GM23248 (cell line): ENCODE data around the gene CDK15. TPM values are rescaled to one million over a fixed set of nuclear protein-coding genes. Genes with fewer than 3 reads are reported as not detected.
"Not testable (repeated sequence)": the region's sequence is repeated elsewhere in the genome, so short reads cannot be mapped to it uniquely, and the experiment has no call there.

Experiments used
- DNase-seq: peaks from one replicate; pipeline ENCODE4 v3.0.0-alpha.2; 2015
- H2AFZ ChIP-seq: fragments of 200-600 bp; sonication (generic); 2 replicates; pipeline ENCODE4 v1.6.1; 2016; ENCODE audit warnings: antibody characterized with exemption
- H3F3A ChIP-seq: fragments of 200-600 bp; sonication (generic); 2 replicates; pipeline ENCODE4 v1.6.1; 2016; ENCODE audit warnings: mild to moderate bottlenecking, antibody characterized with exemption, mixed run types; ENCODE audit not compliant: insufficient read depth
- H3K27ac ChIP-seq: fragments of 200-600 bp; sonication (generic); 2 replicates; pipeline ENCODE4 v1.5.1; 2016; ENCODE audit warnings: mild to moderate bottlenecking
- H3K27me3 ChIP-seq: fragments of 200-600 bp; sonication (generic); replicated peaks from 2 replicates; pipeline ENCODE4 v1.6.1; 2016; ENCODE audit warnings: mild to moderate bottlenecking; ENCODE audit not compliant: insufficient read depth
- H3K36me3 ChIP-seq: fragments of 200-600 bp; sonication (generic); 2 replicates; pipeline ENCODE4 v1.6.1; 2016; ENCODE audit warnings: low read depth, mild to moderate bottlenecking
- H3K4me1 ChIP-seq: fragments of 200-600 bp; sonication (generic); 2 replicates; pipeline ENCODE4 v1.6.1; 2016; ENCODE audit warnings: mild to moderate bottlenecking; ENCODE audit not compliant: insufficient read depth
- H3K4me2 ChIP-seq: fragments of 200-600 bp; sonication (generic); one replicate; pipeline ENCODE4 v1.6.1; 2016; ENCODE audit warnings: mild to moderate bottlenecking; ENCODE audit not compliant: unreplicated experiment
- H3K4me3 ChIP-seq: fragments of 200-600 bp; sonication (generic); 2 replicates; pipeline ENCODE4 v1.5.1; 2016; ENCODE audit warnings: mild to moderate bottlenecking
- H3K79me2 ChIP-seq: fragments of 200-600 bp; sonication (generic); 2 replicates; pipeline ENCODE4 v1.6.1; 2016; ENCODE audit warnings: mild to moderate bottlenecking; ENCODE audit not compliant: insufficient read depth
- H3K9ac ChIP-seq: fragments of 200-600 bp; sonication (generic); 2 replicates; pipeline ENCODE4 v1.6.1; 2016; ENCODE audit warnings: mild to moderate bottlenecking
- H3K9me2 ChIP-seq: fragments of 200-600 bp; sonication (generic); 2 replicates; pipeline ENCODE4 v1.6.1; 2016; ENCODE audit warnings: mixed run types, mild to moderate bottlenecking, moderate library complexity; ENCODE audit not compliant: insufficient read depth
- H3K9me3 ChIP-seq: fragments of 200-600 bp; sonication (generic); one replicate; pipeline ENCODE4 v1.6.1; 2017; ENCODE audit warnings: low read depth
- H4K20me1 ChIP-seq: fragments of 200-600 bp; sonication (generic); 2 replicates; pipeline ENCODE4 v1.6.0; 2016; ENCODE audit not compliant: insufficient read depth
- EZH2 ChIP-seq: fragments of 200-600 bp; sonication (generic); IDR thresholded peaks from 2 replicates; pipeline ENCODE4 v1.6.1; 2018; ENCODE audit warnings: antibody characterized with exemption, mild to moderate bottlenecking; ENCODE audit not compliant: insufficient read depth, poor library complexity, severe bottlenecking
- EZH2phosphoT487 ChIP-seq: fragments of 200-600 bp; sonication (generic); IDR thresholded peaks from 2 replicates; pipeline ENCODE4 v1.6.1; 2018; ENCODE audit warnings: antibody characterized with exemption, moderate library complexity, mild to moderate bottlenecking, low read depth; ENCODE audit not compliant: insufficient read depth
- WGBS, 2 experiments: methylation state at CpG; one replicate each; pipeline ENCODE4 v1.1.6; 2015 to 2017; ENCODE audit warnings: low lambda C conversion rate in 2 of 2, low coverage in 1 of 2; ENCODE audit errors: missing lambda C conversion rate in 2 of 2; 5-methylcytosine and 5-hydroxymethylcytosine counted together
- in situ Hi-C: fragments of 300-500 bp; cut with MboI; formaldehyde crosslinking; loops from 2 replicates; pipeline ENCODE4 v1.15.0; 2020
- polyA plus RNA-seq: library from polyadenylated mRNA; unstranded; fragments of >200 nt; fragmentation: Nextera tagmentation; extraction: Ambion mirVana; gene quantifications from 2 replicates; pipeline ENCODE4 v1.2.1, GENCODE V29; 2016
- total RNA-seq: library from RNA; depleted of rRNA; stranded (reverse); fragments of >200 nt; shearing (Covaris generic); gene quantifications from 2 replicates; pipeline ENCODE4 v1.2.3, GENCODE V29; 2014

CDK15 gene
- total and polyA plus RNA-seq, 2 experiments from 2014 or later, result 0.88 to 1.3 TPM

DNA sequence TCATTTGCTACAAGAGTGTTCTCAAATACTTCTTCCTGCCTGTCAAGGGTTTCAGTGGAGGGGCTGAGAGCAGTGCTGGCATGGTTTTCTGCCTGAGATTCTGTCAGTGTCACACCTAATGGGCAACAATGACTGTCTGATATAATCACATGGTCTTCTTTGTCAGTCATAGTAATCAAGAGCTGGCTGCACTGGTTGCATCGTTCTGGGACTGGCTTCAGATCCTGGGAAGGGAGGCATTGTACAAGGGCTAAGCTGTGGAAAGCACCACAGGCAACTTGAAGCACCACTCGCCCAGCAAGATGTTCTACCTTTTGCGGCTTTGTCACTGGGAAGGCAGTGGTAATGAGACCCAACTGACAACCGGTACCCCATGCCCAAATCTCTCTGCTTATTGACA is 45.2 kb upstream of the CDK15 start:
- no peak for TF ChIP-seq EZH2
- TF ChIP-seq EZH2phosphoT487, result no peak
- H3K4me2 ChIP-seq, result no peak overlapping the region
- no peak for DNase-seq
- no peaks in the 10 kb centered on the region for H4K20me1 ChIP-seq
- H3K27ac ChIP-seq, result no peak overlapping the region
- H3K36me3 ChIP-seq, result peaks cover 42% of the 10 kb centered on the region
- in situ Hi-C loops, result no loop called here
- H3K4me1 ChIP-seq, result no peaks in the 10 kb centered on the region
- no peaks in the 10 kb centered on the region for H3F3A ChIP-seq
- H3K27me3 ChIP-seq, result no peaks in the 10 kb centered on the region
- no peaks in the 10 kb centered on the region for H3K9me2 ChIP-seq
- H3K9ac ChIP-seq, result no peak overlapping the region
- H3K9me3 ChIP-seq, result no peaks in the 10 kb centered on the region
- WGBS, 2 experiments, result 82 to 85% methylated on average over 4 of the region's 4 CpGs
- no peak overlapping the region for H2AFZ ChIP-seq
- H3K79me2 ChIP-seq, result no peaks in the 10 kb centered on the region
- no peak overlapping the region for H3K4me3 ChIP-seq

- in situ Hi-C loops, H3K9ac ChIP-seq, DNase-seq, H3K9me3 ChIP-seq, H3K4me3 ChIP-seq, H3K9me2 ChIP-seq, H3K27me3 ChIP-seq, H2AFZ ChIP-seq, H3K4me2 ChIP-seq, H3F3A ChIP-seq, H3K27ac ChIP-seq, H4K20me1 ChIP-seq: not testable (repeated sequence)
- WGBS, 2 experiments, result 98% methylated on average over 7 of the region's 7 CpGs
- peaks cover 17% of the 10 kb centered on the region for H3K79me2 ChIP-seq
- H3K36me3 ChIP-seq, result peaks cover 25% of the 10 kb centered on the region
- peaks cover 14% of the 10 kb centered on the region for H3K4me1 ChIP-seq
Measured at GRCh38 chr2:201764469-201764868, 41.9 kb upstream of the CDK15 start.

DNA sequence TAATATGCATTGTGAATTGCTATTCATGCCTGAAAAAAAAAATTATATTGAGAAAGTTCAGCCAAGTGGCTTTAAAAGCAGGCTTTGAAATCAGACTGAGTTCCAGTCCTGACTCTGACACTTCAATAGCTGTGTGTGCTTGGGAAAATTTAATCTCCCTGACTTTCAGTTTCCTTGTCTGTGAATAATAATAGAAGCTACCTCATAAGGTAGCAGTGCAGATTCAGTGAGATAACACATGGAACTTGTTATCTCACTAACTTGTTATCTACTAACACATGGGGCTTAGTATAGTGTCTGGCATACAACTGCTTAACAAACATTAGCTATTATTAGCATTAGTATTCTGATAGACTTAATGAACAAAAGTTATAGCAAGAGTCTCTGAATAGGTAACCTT is 40.5 kb upstream of the CDK15 start:
- no peak for DNase-seq
- in situ Hi-C loops, result no loop called here
- Histone ChIP-seq H3K79me2 (peaks cover 30% of the 10 kb centered on the region), H3K36me3 (peaks cover 14% of the 10 kb centered on the region), H3K27ac (no peak overlapping the region), H3K27me3 (no peaks in the 10 kb centered on the region), H2AFZ (no peak overlapping the region), H3K9me2 (no peaks in the 10 kb centered on the region), H3K4me3 (no peak overlapping the region), H3K9me3 (no peaks in the 10 kb centered on the region), H3K4me1 (peaks cover 17% of the 10 kb centered on the region), H3K4me2 (no peak overlapping the region), H4K20me1 (no peaks in the 10 kb centered on the region), H3F3A (0 out of 2 replicates have a peak, but pooled peaks cover 9% of the 10 kb centered on the region), H3K9ac (no peak overlapping the region)
- no peak for TF ChIP-seq EZH2phosphoT487
- no peak for TF ChIP-seq EZH2

GRCh38 chr2:201768918-201769317 is 37.4 kb upstream of the CDK15 start:
- Histone ChIP-seq H3K9me3 (no peaks in the 10 kb centered on the region), H3K27ac (no peak overlapping the region), H2AFZ (no peak overlapping the region), H3K9ac (no peak overlapping the region), H3K27me3 (no peaks in the 10 kb centered on the region), H3K4me2 (peak overlapping the region; percentile 53), H3K79me2 (peaks cover 61% of the 10 kb centered on the region), H3F3A (0 out of 2 replicates have a peak, but pooled peaks cover 9% of the 10 kb centered on the region), H3K9me2 (no peaks in the 10 kb centered on the region), H3K4me1 (peaks cover 17% of the 10 kb centered on the region), H4K20me1 (no peaks in the 10 kb centered on the region), H3K4me3 (no peak overlapping the region), H3K36me3 (0 out of 2 replicates have a peak, but pooled peaks cover 10% of the 10 kb centered on the region)
- TF ChIP-seq EZH2phosphoT487 (no peak), EZH2 (no peak)
- peak; percentile 57 for DNase-seq
- 95 to 96% methylated on average over 1 of the region's 1 CpG for WGBS, 2 experiments
- in situ Hi-C loops, result no loop called here

DNA sequence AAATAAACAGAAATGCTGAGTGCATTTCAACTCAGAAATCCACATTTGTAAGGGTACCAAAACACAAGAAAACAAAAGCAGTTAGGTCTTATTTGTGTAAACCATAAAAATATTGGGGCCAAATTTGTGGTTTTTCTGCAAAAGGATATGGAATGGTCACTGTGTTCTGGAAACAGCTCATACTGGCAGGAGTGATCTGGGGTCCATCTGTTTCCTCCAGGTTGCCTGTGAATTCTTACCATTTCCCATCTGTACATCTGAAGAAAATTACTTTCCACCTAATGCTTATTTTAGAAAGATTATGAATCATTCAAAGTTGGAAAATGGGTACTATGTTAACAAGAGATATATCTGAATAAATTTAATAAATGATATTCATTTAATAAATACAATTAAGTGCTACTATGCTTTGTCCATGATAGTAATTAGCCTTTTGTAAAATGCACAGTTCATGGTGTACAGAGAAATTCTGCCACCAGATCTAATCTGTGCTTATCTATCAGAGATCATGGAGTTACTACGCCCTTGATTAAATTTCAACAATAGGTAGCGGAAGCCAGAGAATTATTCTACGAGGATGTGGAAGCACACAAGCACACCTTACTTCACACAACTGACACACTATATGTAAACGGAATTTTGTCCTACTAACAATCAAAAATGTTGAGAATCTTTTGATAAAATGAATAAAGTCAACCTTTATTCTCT is 36.5 kb upstream of the CDK15 start:
- Histone ChIP-seq H3K4me1 (peaks cover 17% of the 10 kb centered on the region), H3K36me3 (0 out of 2 replicates have a peak, but pooled peaks cover 10% of the 10 kb centered on the region), H3K9me3 (no peaks in the 10 kb centered on the region), H3F3A (0 out of 2 replicates have a peak, but pooled peaks cover 9% of the 10 kb centered on the region), H3K27ac (no peak overlapping the region), H3K9me2 (no peaks in the 10 kb centered on the region), H3K4me3 (no peak overlapping the region), H4K20me1 (no peaks in the 10 kb centered on the region), H2AFZ (no peak overlapping the region), H3K9ac (no peak overlapping the region), H3K79me2 (peaks cover 70% of the 10 kb centered on the region), H3K4me2 (no peak overlapping the region), H3K27me3 (no peaks in the 10 kb centered on the region)
- no peak for DNase-seq
- TF ChIP-seq EZH2 (no peak), EZH2phosphoT487 (no peak)
- in situ Hi-C loops, result no loop called here
- WGBS, 2 experiments, result 83 to 88% methylated on average over 4 of the region's 4 CpGs
